Esophagus squamous epithelium (tissue), 4 donors: ENCODE measurements around the gene THSD8.

Source experiments
- POLR2A ChIP-seq, 4 donors: fragments of 450-650 bp; IDR thresholded peaks; one replicate each; pipeline ENCODE4 v1.6.1; 2017; ENCODE audit warnings: antibody characterized with exemption in 4 of 4, mild to moderate bottlenecking in 4 of 4, moderate library complexity in 3 of 4
- TF ChIP-seq, protein P1 (sequence below), 6 experiments: fragments of 450-650 bp in 4 of 6; fragments of 200-600 bp in 2 of 6; sonication (generic) in 2 of 6; IDR thresholded peaks; one replicate each; pipeline ENCODE4 v1.5.1; 2016 to 2019; ENCODE audit warnings: antibody characterized with exemption in 6 of 6, mild to moderate bottlenecking in 4 of 6, moderate library complexity in 4 of 6

DNA sequence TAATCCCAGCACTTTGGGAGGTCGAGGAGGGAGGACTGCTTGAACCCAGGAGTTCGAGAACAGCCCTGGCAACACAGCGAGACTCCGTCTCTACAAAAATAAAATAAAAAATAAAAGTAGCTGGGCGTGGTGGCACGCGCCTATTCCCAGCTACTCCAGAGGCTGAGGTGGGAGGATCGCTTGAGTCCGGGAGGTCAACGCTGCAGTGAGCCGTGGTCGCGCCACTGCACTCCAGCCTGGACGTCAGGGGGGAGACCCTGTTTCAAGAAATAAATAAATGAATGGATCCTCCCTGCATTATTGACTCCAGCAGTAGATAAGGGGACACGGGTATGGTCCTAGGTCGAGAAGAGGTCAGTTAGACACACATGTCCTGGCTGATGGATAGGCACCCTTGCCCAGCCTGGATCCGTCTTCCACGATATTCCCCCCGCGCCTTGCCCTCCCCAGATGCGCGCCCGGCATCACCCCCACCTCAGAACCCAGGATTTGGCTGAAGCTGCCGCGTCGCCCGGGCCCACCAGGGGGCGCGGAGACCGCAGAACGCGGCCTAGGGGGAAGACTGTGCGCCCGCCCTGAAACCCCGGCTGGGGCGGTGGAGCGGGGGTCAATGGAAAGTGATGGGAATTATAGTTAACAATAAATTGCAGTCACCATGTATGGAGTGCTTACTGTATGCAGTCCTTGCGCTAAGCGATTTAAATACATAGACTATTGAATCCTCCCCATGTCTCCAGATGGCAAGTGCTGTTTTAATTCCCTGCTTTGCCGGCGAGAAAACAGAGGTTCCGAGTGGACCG lies 24.5 kb upstream of the THSD8 start:
- TF ChIP-seq, protein P1, sequence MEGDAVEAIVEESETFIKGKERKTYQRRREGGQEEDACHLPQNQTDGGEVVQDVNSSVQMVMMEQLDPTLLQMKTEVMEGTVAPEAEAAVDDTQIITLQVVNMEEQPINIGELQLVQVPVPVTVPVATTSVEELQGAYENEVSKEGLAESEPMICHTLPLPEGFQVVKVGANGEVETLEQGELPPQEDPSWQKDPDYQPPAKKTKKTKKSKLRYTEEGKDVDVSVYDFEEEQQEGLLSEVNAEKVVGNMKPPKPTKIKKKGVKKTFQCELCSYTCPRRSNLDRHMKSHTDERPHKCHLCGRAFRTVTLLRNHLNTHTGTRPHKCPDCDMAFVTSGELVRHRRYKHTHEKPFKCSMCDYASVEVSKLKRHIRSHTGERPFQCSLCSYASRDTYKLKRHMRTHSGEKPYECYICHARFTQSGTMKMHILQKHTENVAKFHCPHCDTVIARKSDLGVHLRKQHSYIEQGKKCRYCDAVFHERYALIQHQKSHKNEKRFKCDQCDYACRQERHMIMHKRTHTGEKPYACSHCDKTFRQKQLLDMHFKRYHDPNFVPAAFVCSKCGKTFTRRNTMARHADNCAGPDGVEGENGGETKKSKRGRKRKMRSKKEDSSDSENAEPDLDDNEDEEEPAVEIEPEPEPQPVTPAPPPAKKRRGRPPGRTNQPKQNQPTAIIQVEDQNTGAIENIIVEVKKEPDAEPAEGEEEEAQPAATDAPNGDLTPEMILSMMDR (IDR thresholded peaks at IDR 0.05): peak; percentile 97 to 99 (median 97)
- TF ChIP-seq POLR2A (IDR thresholded peaks at IDR 0.05): no peak
